Measurements from ENCODE around the gene SLC16A1. TPM values are rescaled to one million over a fixed set of nuclear protein-coding genes. Genes with fewer than 3 reads are reported as not detected.

Gene SLC16A1
- total and polyA plus RNA-seq, 4 donors = 28.3 to 87.3 (median 34.5) TPM

DNA sequence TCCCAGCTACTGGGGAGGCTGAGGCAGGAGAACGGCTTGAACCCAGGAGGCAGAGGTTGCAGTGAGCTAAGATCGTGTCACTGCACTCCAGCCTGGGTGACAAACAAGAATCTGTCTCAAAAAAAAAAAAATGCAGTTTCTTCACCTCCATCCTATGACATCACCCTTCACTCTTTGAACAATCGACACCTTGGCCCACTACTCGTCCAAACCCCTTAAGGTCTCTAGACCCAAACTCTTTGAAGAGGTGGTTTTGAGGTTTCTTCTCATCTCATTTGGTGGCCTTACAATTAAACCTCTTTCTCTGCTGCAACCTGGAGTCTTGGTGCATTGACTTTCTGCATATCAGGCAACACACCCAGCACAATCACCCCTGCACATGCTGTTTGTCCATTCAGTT lies 86.1 kb downstream of the SLC16A1 start:
- H3K4me3 ChIP-seq (ENCODE audit: low read depth in 1 of 3, low read length in 3 of 3) = no peak overlapping the region
- H3K9ac ChIP-seq (ENCODE audit: low read depth in 1 of 2, low read length in 2 of 2) = no peak overlapping the region
- H3K9me3 ChIP-seq (ENCODE audit: control insufficient read depth in 4 of 4, low read length in 3 of 4) = no peaks in the 10 kb centered on the region
- TF ChIP-seq RAD21 (IDR thresholded peaks at IDR 0.05) (no peak), RXRA (IDR thresholded peaks at IDR 0.05) (no peak), FOXA1 (IDR thresholded peaks at IDR 0.05) (no peak)
- no peaks in the 10 kb centered on the region for H3K4me1 ChIP-seq (ENCODE audit: control insufficient read depth in 4 of 4, insufficient read depth in 4 of 4, low read length in 3 of 4)
- DNase-seq (ENCODE audit: low spot score) = no peak
- H3K27me3 ChIP-seq (ENCODE audit: control insufficient read depth in 4 of 4, insufficient read depth in 4 of 4, low read length in 3 of 4) = no peaks in the 10 kb centered on the region
- 85% methylated on average over 4 of the region's 4 CpGs for WGBS
- H3K36me3 ChIP-seq (ENCODE audit: control insufficient read depth in 4 of 4, insufficient read depth in 3 of 4, low read depth in 1 of 4, low read length in 3 of 4) = no peaks in the 10 kb centered on the region
- no peak overlapping the region for H3K27ac ChIP-seq (ENCODE audit: low read depth in 1 of 2, low read length in 2 of 2)

- no peak for DNase-seq (ENCODE audit: low spot score)
- WGBS = over 99% methylated on average over 2 of the region's 2 CpGs
- no peaks in the 10 kb centered on the region for H3K4me1 ChIP-seq (ENCODE audit: control insufficient read depth in 4 of 4, insufficient read depth in 4 of 4, low read length in 3 of 4)
- no peak for TF ChIP-seq TAF1 (conservative IDR thresholded peaks at IDR 0.05)
- TF ChIP-seq HNF4G (IDR thresholded peaks at IDR 0.05) = no peak
- TF ChIP-seq CTCF (IDR thresholded peaks at IDR 0.05; ENCODE audit: low read depth, low read length, missing input control) = no peak
- no peak for TF ChIP-seq SP1 (IDR thresholded peaks at IDR 0.05)
- no peak overlapping the region for H3K9ac ChIP-seq (ENCODE audit: low read depth in 1 of 2, low read length in 2 of 2)
- no peak overlapping the region for H3K4me3 ChIP-seq (ENCODE audit: low read depth in 1 of 3, low read length in 3 of 3)
- H3K36me3 ChIP-seq (ENCODE audit: control insufficient read depth in 4 of 4, insufficient read depth in 3 of 4, low read depth in 1 of 4, low read length in 3 of 4) = no peaks in the 10 kb centered on the region
- no peaks in the 10 kb centered on the region for H3K9me3 ChIP-seq (ENCODE audit: control insufficient read depth in 4 of 4, low read length in 3 of 4)
- H3K27me3 ChIP-seq (ENCODE audit: control insufficient read depth in 4 of 4, insufficient read depth in 4 of 4, low read length in 3 of 4) = no peaks in the 10 kb centered on the region
- H3K27ac ChIP-seq (ENCODE audit: low read depth in 1 of 2, low read length in 2 of 2) = no peak overlapping the region
Measured at GRCh38 chr1:112868191-112868590, 87.8 kb downstream of the SLC16A1 start.

- Histone ChIP-seq H3K4me1 (ENCODE audit: control insufficient read depth in 4 of 4, insufficient read depth in 4 of 4, low read length in 3 of 4) (no peaks in the 10 kb centered on the region), H3K4me3 (ENCODE audit: low read depth in 1 of 3, low read length in 3 of 3) (no peak overlapping the region), H3K27me3 (ENCODE audit: control insufficient read depth in 4 of 4, insufficient read depth in 4 of 4, low read length in 3 of 4) (no peaks in the 10 kb centered on the region), H3K9me3 (ENCODE audit: control insufficient read depth in 4 of 4, low read length in 3 of 4) (no peaks in the 10 kb centered on the region), H3K9ac (ENCODE audit: low read depth in 1 of 2, low read length in 2 of 2) (no peak overlapping the region), H3K36me3 (ENCODE audit: control insufficient read depth in 4 of 4, insufficient read depth in 3 of 4, low read depth in 1 of 4, low read length in 3 of 4) (no peaks in the 10 kb centered on the region), H3K27ac (ENCODE audit: low read depth in 1 of 2, low read length in 2 of 2) (no peak overlapping the region)
- 98% methylated on average over 5 of the region's 5 CpGs for WGBS
- DNase-seq (ENCODE audit: low spot score) = no peak
- no peak for TF ChIP-seq RAD21 (IDR thresholded peaks at IDR 0.05)
- TF ChIP-seq GABPA (IDR thresholded peaks at IDR 0.05 in 1 of 2, conservative IDR thresholded peaks at IDR 0.05 in 1 of 2) = no peak
- TF ChIP-seq, protein P1, sequence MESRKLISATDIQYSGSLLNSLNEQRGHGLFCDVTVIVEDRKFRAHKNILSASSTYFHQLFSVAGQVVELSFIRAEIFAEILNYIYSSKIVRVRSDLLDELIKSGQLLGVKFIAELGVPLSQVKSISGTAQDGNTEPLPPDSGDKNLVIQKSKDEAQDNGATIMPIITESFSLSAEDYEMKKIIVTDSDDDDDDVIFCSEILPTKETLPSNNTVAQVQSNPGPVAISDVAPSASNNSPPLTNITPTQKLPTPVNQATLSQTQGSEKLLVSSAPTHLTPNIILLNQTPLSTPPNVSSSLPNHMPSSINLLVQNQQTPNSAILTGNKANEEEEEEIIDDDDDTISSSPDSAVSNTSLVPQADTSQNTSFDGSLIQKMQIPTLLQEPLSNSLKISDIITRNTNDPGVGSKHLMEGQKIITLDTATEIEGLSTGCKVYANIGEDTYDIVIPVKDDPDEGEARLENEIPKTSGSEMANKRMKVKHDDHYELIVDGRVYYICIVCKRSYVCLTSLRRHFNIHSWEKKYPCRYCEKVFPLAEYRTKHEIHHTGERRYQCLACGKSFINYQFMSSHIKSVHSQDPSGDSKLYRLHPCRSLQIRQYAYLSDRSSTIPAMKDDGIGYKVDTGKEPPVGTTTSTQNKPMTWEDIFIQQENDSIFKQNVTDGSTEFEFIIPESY (IDR thresholded peaks at IDR 0.05) = no peak
- TF ChIP-seq JUND (IDR thresholded peaks at IDR 0.05) = no peak
- no peak for TF ChIP-seq HNF4G (IDR thresholded peaks at IDR 0.05)
- TF ChIP-seq, protein P2, sequence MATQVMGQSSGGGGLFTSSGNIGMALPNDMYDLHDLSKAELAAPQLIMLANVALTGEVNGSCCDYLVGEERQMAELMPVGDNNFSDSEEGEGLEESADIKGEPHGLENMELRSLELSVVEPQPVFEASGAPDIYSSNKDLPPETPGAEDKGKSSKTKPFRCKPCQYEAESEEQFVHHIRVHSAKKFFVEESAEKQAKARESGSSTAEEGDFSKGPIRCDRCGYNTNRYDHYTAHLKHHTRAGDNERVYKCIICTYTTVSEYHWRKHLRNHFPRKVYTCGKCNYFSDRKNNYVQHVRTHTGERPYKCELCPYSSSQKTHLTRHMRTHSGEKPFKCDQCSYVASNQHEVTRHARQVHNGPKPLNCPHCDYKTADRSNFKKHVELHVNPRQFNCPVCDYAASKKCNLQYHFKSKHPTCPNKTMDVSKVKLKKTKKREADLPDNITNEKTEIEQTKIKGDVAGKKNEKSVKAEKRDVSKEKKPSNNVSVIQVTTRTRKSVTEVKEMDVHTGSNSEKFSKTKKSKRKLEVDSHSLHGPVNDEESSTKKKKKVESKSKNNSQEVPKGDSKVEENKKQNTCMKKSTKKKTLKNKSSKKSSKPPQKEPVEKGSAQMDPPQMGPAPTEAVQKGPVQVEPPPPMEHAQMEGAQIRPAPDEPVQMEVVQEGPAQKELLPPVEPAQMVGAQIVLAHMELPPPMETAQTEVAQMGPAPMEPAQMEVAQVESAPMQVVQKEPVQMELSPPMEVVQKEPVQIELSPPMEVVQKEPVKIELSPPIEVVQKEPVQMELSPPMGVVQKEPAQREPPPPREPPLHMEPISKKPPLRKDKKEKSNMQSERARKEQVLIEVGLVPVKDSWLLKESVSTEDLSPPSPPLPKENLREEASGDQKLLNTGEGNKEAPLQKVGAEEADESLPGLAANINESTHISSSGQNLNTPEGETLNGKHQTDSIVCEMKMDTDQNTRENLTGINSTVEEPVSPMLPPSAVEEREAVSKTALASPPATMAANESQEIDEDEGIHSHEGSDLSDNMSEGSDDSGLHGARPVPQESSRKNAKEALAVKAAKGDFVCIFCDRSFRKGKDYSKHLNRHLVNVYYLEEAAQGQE (IDR thresholded peaks at IDR 0.05) = no peak
- no peak for TF ChIP-seq ATF3 (IDR thresholded peaks at IDR 0.05)
- no peak for TF ChIP-seq FOXA2 (IDR thresholded peaks at IDR 0.05)
- no peak for TF ChIP-seq SP1 (IDR thresholded peaks at IDR 0.05)
- TF ChIP-seq NR2F2 (IDR thresholded peaks at IDR 0.05) = no peak
- TF ChIP-seq, protein P3, sequence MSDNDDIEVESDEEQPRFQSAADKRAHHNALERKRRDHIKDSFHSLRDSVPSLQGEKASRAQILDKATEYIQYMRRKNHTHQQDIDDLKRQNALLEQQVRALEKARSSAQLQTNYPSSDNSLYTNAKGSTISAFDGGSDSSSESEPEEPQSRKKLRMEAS (IDR thresholded peaks at IDR 0.05) = no peak
- no peak for TF ChIP-seq RXRA (IDR thresholded peaks at IDR 0.05)
- TF ChIP-seq TAF1 (conservative IDR thresholded peaks at IDR 0.05) = no peak
- TF ChIP-seq EGR1 (IDR thresholded peaks at IDR 0.05; ENCODE audit: low read depth in 2 of 2) = no peak
- no peak for TF ChIP-seq HNF4A (conservative IDR thresholded peaks at IDR 0.05)
- no peak for TF ChIP-seq FOXA1 (IDR thresholded peaks at IDR 0.05)
- TF ChIP-seq YY1 (IDR thresholded peaks at IDR 0.05) = no peak
- TF ChIP-seq CTCF (IDR thresholded peaks at IDR 0.05; ENCODE audit: low read depth, low read length, missing input control) = no peak
Measured at GRCh38 chr1:112866981-112867380, 89.0 kb downstream of the SLC16A1 start.
